DOHH2 (cell line): ENCODE data around the gene EEPD1.

Source experiments
- CTCF ChIP-seq: fragments of 200-600 bp; sonication (generic); IDR thresholded peaks from one replicate; pipeline ENCODE4 v1.5.1; 2014; ENCODE audit warnings: antibody characterized with exemption, mild to moderate bottlenecking, low read depth, low read length; ENCODE audit not compliant: poor library complexity, severe bottlenecking
- EZH2phosphoT487 ChIP-seq: fragments of 200-600 bp; sonication (generic); IDR thresholded peaks from 2 replicates; pipeline ENCODE4 v1.6.1; 2017; ENCODE audit warnings: borderline replicate concordance, mild to moderate bottlenecking, antibody characterized with exemption, low read length, moderate library complexity, mixed read lengths

DNA sequence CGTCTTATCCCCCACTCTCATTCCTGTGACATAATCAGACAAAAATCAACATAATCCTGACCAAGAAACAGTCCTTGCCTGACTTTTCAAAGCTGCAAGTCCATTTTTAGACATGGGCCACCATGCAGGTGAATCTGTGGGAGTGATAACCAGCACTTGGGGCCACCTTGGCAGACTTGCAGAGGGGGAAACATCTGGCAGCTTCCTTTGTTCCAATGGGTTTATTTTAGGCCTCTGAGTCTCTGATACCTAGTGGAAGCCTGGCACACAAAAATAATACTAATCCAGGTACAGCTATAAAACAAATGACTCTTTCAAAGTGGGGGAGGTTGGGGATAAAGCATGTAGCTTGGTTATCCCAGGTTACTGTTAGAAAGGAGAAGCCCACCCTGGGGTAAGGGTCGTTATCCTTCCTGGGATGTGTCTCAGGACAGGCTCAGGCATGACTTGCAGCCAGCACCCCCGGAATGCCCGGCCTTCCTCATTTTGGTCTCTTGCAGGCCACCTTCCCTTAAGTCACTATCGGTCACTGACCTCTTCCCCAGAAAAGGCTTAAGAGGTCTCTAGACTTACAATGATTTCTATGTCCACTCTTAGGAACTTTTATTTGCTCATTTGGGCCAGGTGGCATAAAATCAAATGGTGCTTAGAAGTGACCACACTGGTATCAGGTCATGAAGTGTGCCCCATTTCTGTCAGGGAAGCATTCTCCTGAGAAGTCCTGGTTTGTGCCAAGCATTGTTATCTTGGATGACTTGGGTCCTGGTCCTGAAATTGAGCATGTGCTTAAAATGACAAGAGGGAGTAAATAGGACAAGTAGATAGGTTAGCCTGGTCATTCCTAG lies 37.6 kb downstream of the EEPD1 start:
- TF ChIP-seq CTCF (no peak), EZH2phosphoT487 (no peak)
